ENCODE results near the gene MEN1.

The MEN1 gene

DNA sequence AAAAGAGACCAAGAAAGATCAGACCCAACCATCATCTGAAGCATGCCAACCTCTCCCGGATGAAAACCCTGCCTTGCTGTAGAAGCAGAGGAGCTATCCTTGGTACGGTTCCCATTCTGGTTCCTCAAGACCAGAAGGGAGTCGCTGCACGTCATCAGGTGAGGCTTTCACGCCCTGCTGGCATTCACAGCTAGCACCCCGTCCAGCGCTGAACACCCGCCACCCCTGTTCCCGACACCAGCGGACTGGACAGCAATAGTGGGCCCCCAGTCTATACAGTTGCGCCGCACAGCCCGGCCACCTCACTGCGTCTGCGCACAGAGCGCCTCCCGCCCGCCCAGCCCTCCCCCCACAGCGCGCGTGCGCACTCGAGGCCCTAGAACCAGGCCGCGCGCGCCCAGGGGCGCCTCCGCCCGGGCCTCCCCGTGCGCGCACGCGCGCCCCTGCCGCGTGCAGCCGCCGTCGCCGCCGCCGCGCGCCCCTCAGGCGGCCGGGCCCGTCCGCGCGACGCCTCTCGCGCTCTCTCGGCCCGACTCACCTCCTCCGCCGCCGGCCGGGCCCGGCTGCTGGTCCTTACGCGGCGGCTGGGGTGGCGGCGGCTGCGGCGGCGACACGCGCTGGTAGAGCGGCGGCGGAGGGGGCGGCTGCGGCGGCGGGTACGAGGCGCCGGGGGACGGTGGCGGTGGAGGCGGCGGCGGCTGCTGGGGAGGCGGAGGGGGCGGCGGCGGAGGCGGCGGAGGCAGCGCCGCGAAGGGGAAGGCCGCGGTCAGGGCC lies 32.7 kb downstream of the MEN1 start:
- DNase-seq = peak; percentile 63 to 76 (median 71)
- peaks cover 55% of the 10 kb centered on the region for H3K4me1 ChIP-seq (ENCODE audit: control insufficient read depth, insufficient read depth, low read length, poor library complexity, severe bottlenecking)
- H3K27me3 ChIP-seq (replicated peaks; ENCODE audit: control insufficient read depth, insufficient read depth, low read length, poor library complexity, severe bottlenecking) = no peaks in the 10 kb centered on the region
- H3K9me3 ChIP-seq (ENCODE audit: control insufficient read depth, low read length) = no peaks in the 10 kb centered on the region
- H3K27ac ChIP-seq (ENCODE audit: insufficient read depth, low read length, poor library complexity, severe bottlenecking) = peak overlapping the region; percentile 94
- peak overlapping the region; percentile 70 for H3K4me3 ChIP-seq (ENCODE audit: insufficient read depth, low read depth, low read length, poor library complexity, severe bottlenecking)
- H3K36me3 ChIP-seq (ENCODE audit: control insufficient read depth, insufficient read depth, low read length) = peaks cover 48% of the 10 kb centered on the region

DNA sequence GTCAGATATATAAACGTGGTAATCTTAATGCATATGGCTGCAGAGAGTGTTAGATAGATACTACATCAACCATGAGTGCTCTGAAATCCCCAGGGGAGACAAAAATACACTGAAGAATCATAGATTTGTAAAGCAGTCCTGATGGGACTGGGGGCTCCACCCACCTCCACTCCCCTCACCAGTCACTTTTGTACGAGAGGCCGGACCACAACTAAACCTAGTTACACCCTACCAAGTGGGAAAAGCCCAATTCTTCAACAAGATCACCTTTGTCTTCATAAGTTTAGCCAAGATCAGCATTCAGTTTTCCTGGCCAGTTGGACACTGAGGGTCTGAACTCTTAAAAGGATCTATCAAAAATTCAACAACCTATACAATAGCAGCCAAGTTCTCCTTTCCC lies 33.5 kb downstream of the MEN1 start:
- DNase-seq = no peak
- H3K4me3 ChIP-seq (ENCODE audit: insufficient read depth, low read depth, low read length, poor library complexity, severe bottlenecking) = peak overlapping the region; percentile 70
- H3K9me3 ChIP-seq (ENCODE audit: control insufficient read depth, low read length) = no peaks in the 10 kb centered on the region
- H3K4me1 ChIP-seq (ENCODE audit: control insufficient read depth, insufficient read depth, low read length, poor library complexity, severe bottlenecking) = peaks cover 56% of the 10 kb centered on the region
- H3K27ac ChIP-seq (ENCODE audit: insufficient read depth, low read length, poor library complexity, severe bottlenecking) = peak overlapping the region; percentile 70
- H3K36me3 ChIP-seq (ENCODE audit: control insufficient read depth, insufficient read depth, low read length) = peaks cover 55% of the 10 kb centered on the region
- H3K27me3 ChIP-seq (replicated peaks; ENCODE audit: control insufficient read depth, insufficient read depth, low read length, poor library complexity, severe bottlenecking) = no peaks in the 10 kb centered on the region

DNA sequence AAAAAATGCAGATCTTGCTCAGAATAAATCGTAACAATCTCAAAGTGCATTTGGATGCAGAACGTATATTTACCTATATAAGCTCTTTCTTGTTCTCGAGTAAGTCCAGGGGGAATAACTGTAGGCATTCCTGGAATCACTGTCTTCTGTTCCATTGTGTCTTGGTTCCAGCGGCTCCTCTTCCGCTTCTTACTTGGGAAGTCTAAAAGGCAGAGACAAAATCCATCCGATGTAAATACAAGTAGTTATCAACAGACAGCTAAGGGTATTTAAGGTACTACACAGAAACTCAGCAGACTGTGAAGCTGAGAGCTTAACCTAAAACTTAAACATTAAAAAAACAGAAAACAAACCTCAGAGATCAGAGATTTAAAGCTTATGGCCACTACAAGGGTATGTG lies 33.9 kb downstream of the MEN1 start:
- DNase-seq = no peak
- Histone ChIP-seq H3K27me3 (replicated peaks; ENCODE audit: control insufficient read depth, insufficient read depth, low read length, poor library complexity, severe bottlenecking) (no peaks in the 10 kb centered on the region), H3K27ac (ENCODE audit: insufficient read depth, low read length, poor library complexity, severe bottlenecking) (peak overlapping the region; percentile 70), H3K9me3 (ENCODE audit: control insufficient read depth, low read length) (no peaks in the 10 kb centered on the region), H3K36me3 (ENCODE audit: control insufficient read depth, insufficient read depth, low read length) (peaks cover 60% of the 10 kb centered on the region), H3K4me3 (ENCODE audit: insufficient read depth, low read depth, low read length, poor library complexity, severe bottlenecking) (peak overlapping the region; percentile 70), H3K4me1 (ENCODE audit: control insufficient read depth, insufficient read depth, low read length, poor library complexity, severe bottlenecking) (peaks cover 60% of the 10 kb centered on the region)

DNA sequence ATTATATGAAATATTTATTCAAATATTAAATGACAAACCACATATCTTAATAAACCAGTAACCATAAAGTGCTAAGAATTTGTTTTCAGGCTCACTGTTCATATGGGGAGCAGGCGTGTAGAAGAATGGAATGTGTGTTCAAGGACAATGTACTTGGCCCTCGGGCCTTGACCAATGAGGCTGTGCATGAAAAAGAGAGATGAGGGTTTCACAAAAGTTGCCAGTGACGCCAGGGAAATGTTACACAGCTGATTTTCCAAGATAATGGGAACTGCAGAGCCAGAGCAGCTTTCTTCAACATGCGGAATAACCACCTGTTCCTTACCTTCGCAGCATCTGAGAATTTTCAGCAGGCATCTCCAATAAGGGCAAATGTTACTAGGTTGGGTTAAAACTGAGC lies 36.2 kb downstream of the MEN1 start:
- no peak overlapping the region for H3K4me3 ChIP-seq (ENCODE audit: insufficient read depth, low read depth, low read length, poor library complexity, severe bottlenecking)
- peaks cover 45% of the 10 kb centered on the region for H3K4me1 ChIP-seq (ENCODE audit: control insufficient read depth, insufficient read depth, low read length, poor library complexity, severe bottlenecking)
- no peak overlapping the region for H3K27ac ChIP-seq (ENCODE audit: insufficient read depth, low read length, poor library complexity, severe bottlenecking)
- no peaks in the 10 kb centered on the region for H3K27me3 ChIP-seq (replicated peaks; ENCODE audit: control insufficient read depth, insufficient read depth, low read length, poor library complexity, severe bottlenecking)
- DNase-seq = no peak
- H3K9me3 ChIP-seq (ENCODE audit: control insufficient read depth, low read length) = no peaks in the 10 kb centered on the region
- H3K36me3 ChIP-seq (ENCODE audit: control insufficient read depth, insufficient read depth, low read length) = peaks cover 83% of the 10 kb centered on the region

DNA sequence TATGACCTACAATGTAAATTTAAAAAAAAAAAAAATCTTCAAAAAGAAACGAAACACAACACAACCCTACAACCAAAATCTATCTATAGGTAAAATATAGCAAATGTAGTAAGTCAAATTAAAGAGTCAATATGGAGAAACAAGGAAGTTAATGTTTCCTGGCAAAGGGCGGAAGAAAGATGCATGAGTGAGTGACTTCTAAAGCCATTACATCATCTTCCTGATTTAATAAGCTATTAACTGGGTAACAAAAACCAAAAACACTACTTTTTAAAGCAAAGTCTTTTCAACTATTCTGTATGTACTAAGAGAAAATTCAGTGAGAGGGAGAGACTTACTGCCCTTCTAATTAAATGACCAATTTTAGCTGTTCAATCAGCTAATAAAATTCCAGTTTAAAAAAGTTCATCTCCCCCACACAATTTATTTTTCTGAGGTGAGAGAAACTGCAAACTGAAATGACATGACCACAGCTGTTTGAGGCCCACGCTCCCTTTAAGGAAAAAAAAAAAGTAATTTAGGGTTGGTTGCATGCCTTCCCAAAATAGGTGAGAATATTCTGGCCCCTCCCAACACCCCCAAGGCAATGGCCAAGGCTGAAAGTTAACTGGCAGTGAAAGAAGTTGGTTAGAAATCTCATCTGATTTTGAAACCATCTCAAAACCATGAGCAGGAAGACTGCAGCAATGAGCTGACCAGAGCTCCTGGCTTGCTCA lies 37.9 kb downstream of the MEN1 start:
- no peaks in the 10 kb centered on the region for H3K27me3 ChIP-seq (replicated peaks; ENCODE audit: control insufficient read depth, insufficient read depth, low read length, poor library complexity, severe bottlenecking)
- DNase-seq = no peak
- peaks cover 55% of the 10 kb centered on the region for H3K4me1 ChIP-seq (ENCODE audit: control insufficient read depth, insufficient read depth, low read length, poor library complexity, severe bottlenecking)
- H3K4me3 ChIP-seq (ENCODE audit: insufficient read depth, low read depth, low read length, poor library complexity, severe bottlenecking) = no peak overlapping the region
- H3K36me3 ChIP-seq (ENCODE audit: control insufficient read depth, insufficient read depth, low read length) = peaks cover 99% of the 10 kb centered on the region
- peak overlapping the region; percentile 8 for H3K27ac ChIP-seq (ENCODE audit: insufficient read depth, low read length, poor library complexity, severe bottlenecking)
- H3K9me3 ChIP-seq (ENCODE audit: control insufficient read depth, low read length) = no peaks in the 10 kb centered on the region

DNA sequence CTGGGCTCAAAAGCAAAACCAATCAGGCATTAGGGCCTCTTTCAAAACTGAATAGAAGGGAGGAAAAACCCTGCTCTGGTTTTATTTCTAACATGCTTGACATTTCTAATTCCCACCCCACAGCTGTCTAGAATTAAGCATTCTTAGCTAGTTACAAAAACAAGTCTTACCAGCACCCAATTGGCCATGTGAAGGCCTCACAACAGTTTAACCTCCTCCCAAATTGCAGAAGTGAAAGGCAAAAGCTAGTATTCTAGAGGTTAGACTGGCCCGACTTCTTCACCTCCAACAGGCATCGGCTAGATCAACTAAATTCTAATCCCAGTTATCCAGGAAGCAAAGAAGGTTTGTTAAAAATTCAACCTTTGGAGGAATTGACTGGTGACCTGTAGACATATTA lies 38.5 kb downstream of the MEN1 start:
- no peaks in the 10 kb centered on the region for H3K9me3 ChIP-seq (ENCODE audit: control insufficient read depth, low read length)
- no peaks in the 10 kb centered on the region for H3K27me3 ChIP-seq (replicated peaks; ENCODE audit: control insufficient read depth, insufficient read depth, low read length, poor library complexity, severe bottlenecking)
- H3K4me3 ChIP-seq (ENCODE audit: insufficient read depth, low read depth, low read length, poor library complexity, severe bottlenecking) = no peak overlapping the region
- H3K36me3 ChIP-seq (ENCODE audit: control insufficient read depth, insufficient read depth, low read length) = peaks cover 99% of the 10 kb centered on the region
- peak overlapping the region; percentile 1 for H3K27ac ChIP-seq (ENCODE audit: insufficient read depth, low read length, poor library complexity, severe bottlenecking)
- peaks cover 57% of the 10 kb centered on the region for H3K4me1 ChIP-seq (ENCODE audit: control insufficient read depth, insufficient read depth, low read length, poor library complexity, severe bottlenecking)
- no peak for DNase-seq

DNA sequence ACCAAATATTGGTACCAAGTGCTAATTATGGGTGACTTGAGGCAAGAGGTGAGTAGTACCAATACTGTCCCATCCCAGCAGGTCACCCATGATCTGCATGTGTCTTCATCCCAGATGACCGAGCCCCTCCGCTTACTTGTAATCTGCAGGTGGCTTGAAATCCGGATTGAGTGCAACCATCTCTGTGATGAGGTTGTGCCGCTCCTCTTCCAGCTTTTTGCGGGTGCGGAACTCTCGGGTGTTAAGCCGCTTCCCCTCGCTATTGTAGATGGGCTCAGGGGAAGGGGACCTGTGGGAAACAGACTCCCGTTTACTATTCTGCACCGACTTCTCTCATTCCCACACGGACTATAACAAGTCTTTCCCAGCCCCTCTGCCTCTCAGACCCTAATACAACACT lies 40.2 kb downstream of the MEN1 start:
- Histone ChIP-seq H3K27me3 (replicated peaks; ENCODE audit: control insufficient read depth, insufficient read depth, low read length, poor library complexity, severe bottlenecking) (no peaks in the 10 kb centered on the region), H3K36me3 (ENCODE audit: control insufficient read depth, insufficient read depth, low read length) (peaks cover 97% of the 10 kb centered on the region), H3K9me3 (ENCODE audit: control insufficient read depth, low read length) (no peaks in the 10 kb centered on the region), H3K27ac (ENCODE audit: insufficient read depth, low read length, poor library complexity, severe bottlenecking) (no peak overlapping the region), H3K4me3 (ENCODE audit: insufficient read depth, low read depth, low read length, poor library complexity, severe bottlenecking) (no peak overlapping the region), H3K4me1 (ENCODE audit: control insufficient read depth, insufficient read depth, low read length, poor library complexity, severe bottlenecking) (peaks cover 53% of the 10 kb centered on the region)
- no peak for DNase-seq

DNA sequence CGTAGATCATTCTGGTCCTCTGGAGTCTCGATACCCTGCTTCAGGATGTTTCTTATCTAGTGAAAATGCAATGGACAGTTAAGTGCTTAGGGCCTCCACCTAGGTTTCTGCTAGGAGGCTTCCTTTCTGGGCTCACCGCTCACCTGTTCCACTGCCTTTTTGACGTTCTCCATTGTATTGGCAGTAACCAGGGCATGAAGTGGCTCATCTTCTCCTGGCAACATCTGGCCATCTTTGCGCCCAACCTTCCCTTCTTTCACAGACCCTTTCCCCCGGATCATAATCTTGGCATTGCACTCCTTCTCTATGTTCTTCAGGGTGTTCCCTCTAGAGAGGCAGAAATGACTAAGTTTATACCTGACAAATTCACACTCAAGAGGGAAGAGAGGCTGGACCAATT lies 41.1 kb downstream of the MEN1 start:
- peaks cover 95% of the 10 kb centered on the region for H3K36me3 ChIP-seq (ENCODE audit: control insufficient read depth, insufficient read depth, low read length)
- H3K4me1 ChIP-seq (ENCODE audit: control insufficient read depth, insufficient read depth, low read length, poor library complexity, severe bottlenecking) = peaks cover 59% of the 10 kb centered on the region
- no peak for DNase-seq
- no peaks in the 10 kb centered on the region for H3K9me3 ChIP-seq (ENCODE audit: control insufficient read depth, low read length)
- H3K27ac ChIP-seq (ENCODE audit: insufficient read depth, low read length, poor library complexity, severe bottlenecking) = no peak overlapping the region
- H3K4me3 ChIP-seq (ENCODE audit: insufficient read depth, low read depth, low read length, poor library complexity, severe bottlenecking) = no peak overlapping the region
- H3K27me3 ChIP-seq (replicated peaks; ENCODE audit: control insufficient read depth, insufficient read depth, low read length, poor library complexity, severe bottlenecking) = no peaks in the 10 kb centered on the region

DNA sequence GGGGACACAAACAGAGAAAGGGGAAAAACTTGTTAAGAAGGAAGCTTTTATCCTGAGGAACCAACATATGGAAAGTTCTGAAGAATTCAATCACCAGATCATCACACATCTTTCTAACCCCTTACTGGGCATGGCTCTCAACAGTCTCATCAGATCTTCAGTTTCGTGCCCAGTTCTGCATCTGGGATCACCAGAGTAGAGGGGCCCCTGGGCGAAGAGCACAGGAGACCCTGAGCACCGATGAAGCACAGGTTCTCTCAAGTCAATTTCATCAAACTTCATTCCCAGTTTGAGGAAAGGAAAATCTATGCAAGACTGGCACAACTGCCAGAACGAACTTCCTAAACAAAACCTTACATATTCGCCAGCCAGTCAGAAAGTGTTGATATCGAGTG lies 42.1 kb downstream of the MEN1 start:
- peak overlapping the region; percentile 41 for H3K27ac ChIP-seq (ENCODE audit: insufficient read depth, low read length, poor library complexity, severe bottlenecking)
- peaks cover 60% of the 10 kb centered on the region for H3K4me1 ChIP-seq (ENCODE audit: control insufficient read depth, insufficient read depth, low read length, poor library complexity, severe bottlenecking)
- no peak for DNase-seq
- no peaks in the 10 kb centered on the region for H3K9me3 ChIP-seq (ENCODE audit: control insufficient read depth, low read length)
- H3K4me3 ChIP-seq (ENCODE audit: insufficient read depth, low read depth, low read length, poor library complexity, severe bottlenecking) = no peak overlapping the region
- peaks cover 85% of the 10 kb centered on the region for H3K36me3 ChIP-seq (ENCODE audit: control insufficient read depth, insufficient read depth, low read length)
- H3K27me3 ChIP-seq (replicated peaks; ENCODE audit: control insufficient read depth, insufficient read depth, low read length, poor library complexity, severe bottlenecking) = no peaks in the 10 kb centered on the region
